ENCODE results near the gene HDAC9.

GRCh38 chr7:18555120-18555519 lies 59.6 kb downstream of the HDAC9 start:
- TF ChIP-seq CTCF (IDR thresholded peaks at IDR 0.05 in 4 of 5, conservative IDR thresholded peaks at IDR 0.05 in 1 of 5) (no peak), POLR2A (IDR thresholded peaks at IDR 0.05) (no peak)
